Activated T-helper 1 cell treated with Interleukin-2 at 50 U/mL for 16 hours (primary cell): ENCODE results near the gene ZBED4.
"Not testable (repeated sequence)": the region's sequence is repeated elsewhere in the genome, so short reads cannot be mapped to it uniquely, and the experiment has no call there.

Experiments used
- DNase-seq: peaks from one replicate; pipeline ENCODE4 v3.0.0-alpha.2; 2020; ENCODE audit warnings: low read depth

The ZBED4 gene

DNA sequence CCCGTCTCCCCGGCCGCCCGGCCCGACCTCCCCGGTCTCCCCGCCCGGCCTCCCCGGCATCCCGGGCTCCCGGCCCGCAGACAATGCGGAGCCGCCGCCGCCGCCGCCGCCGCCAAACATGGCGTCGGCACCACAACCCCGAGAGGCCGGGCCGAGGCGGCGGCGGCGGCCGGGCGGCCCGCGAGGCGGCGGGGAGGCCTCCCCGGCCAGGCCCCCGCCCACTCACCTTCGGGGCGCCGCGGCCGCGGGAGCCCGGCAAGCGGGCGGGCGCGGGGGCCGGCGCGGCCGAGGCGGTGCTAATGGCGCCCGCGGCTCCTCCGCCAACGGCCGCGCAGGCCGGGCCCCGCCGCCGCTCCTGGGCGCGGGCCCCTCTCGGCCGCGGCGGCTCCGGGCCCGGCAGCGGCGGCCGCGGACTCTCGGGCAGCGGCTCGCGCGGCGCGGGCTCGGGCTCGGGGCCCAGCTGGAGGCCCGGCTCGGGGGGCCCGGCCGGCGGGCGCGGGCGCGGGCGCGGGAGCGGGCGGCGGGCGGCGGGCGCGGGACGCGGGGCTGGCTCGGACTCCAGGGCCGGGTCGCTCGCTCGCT lies 26.3 kb upstream of the ZBED4 start:
- no peak for DNase-seq

DNA sequence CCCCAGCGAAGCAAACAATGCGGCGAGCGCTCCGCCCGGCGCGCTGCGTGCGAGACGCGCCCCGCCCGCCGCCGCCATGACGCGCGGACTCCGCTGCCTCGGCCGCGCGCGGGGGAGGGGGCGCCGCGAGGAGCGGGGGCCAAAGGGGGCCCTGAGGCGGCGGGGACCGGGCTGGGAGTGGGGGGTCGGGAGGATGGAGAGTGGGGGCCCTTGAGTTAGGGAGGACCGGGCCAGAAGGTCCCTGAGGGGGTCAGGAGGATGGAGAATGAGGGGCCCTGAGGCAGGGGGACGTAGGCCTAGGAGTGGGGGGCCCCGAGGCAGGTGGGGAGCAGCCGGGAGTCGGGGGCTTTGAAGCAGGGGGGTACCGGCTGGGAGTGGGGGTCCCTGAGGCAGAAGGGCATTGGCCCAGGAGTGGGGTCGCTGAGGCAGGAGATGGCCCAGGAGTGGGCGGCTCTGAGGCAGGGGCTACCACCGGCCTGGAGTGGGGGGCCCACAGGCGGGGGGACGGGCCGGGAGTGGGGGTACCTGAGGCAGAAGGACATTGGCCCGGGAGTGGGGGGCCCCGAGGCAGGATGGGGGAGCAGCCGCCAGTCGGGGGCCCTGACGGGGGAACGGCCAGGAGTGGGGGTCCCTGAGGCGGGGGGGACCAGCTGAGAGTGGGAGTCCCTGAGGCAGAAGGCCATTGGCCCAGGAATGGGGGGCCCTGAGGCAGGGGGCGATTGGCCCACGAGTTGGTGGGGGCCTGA lies 25.6 kb upstream of the ZBED4 start, which contains the start of gene BRD1:
BRD1 (minus strand) TSS at position 21 of the 746 bp plus-strand sequence. CDS start 3,556 bp downstream, outside the sequence.
- peak; percentile 45 for DNase-seq

DNA sequence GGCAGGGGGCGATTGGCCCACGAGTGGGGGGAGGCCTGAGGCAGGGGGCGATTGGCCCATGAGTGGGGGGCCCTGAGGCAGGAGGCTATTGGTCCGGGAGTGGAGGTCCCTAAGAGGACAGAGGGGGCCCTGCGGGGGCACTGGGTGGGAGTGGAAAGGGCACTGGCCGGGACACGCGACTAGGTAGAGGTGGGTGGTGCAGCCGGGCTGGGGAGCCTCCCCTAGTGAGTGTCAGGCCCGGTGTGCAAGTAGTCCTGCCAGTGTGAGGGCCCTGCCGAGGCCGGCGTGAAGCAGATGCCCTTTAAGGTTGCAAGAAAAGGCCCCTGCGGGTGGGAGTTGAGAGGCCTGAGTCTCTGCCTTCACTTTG lies 25.1 kb upstream of the ZBED4 start:
- no peak for DNase-seq

DNA sequence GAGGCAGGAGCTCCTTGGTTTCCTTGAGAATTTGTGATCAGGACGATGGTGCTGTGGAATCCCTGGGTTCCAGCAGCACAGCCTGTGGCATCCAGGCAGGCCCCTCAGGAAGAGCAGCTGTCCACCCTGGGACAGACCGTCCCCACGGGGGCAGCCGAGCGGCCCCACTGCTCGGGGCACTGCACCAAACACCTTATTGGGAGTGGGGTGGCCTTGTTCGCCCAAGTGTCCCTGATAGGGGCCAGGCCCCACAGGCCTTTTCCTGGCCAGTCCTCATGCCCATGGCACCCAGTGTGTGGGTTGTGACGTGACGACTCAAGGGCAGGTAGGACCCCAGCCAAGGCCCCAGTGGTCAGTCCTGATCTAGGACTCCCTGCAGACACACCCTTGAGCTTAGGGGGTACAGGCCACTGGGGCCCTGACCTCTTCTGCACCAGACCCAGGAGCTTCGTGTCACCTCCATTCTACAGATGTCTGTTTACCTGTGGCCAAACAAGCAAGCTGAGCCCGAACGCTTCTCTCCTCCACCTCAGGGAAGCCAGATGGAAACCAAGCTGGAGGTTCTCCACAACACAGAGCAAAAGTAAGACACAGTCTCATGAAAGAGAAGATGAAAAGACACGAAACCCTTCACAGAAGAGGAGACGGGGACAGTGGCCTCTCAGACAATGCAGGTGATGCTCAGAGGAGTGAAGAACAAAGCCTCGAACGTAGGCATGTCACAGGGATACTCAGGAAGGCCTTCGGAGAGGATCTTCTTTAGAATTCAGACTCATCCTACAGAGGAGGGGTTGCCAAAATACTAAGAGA lies 24.4 kb upstream of the ZBED4 start:
- DNase-seq, result no peak

DNA sequence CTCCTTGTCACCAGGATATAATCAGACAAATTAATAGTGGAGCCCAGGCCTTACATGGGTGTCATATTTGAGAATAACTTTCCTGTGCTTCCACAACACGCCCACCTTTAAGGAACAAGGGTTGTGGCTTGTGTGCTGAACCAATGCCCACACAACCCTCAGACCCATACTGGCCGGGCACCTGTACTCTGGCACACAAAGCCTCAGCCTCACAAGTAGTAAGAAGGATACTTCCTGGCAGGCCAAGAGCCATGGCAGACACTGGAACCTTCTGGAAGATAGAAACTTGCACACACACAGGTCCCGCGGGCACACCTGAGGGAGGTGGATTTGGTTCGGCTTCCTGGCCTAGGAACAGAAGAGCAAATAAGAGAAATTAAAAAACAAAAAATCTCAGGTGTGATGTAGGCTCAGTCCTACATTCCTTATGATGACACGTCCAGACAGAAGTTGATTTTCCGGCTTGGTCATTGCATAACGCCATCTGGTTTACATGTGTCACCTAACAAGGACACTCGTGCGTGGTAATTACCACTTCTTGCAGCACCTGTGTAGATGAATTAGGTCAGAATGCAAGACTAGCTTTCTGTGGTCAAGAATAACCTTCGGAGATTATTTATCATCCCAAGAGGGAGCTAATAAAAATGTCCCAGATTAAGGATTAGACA lies 20.2 kb upstream of the ZBED4 start:
- no peak for DNase-seq

DNA sequence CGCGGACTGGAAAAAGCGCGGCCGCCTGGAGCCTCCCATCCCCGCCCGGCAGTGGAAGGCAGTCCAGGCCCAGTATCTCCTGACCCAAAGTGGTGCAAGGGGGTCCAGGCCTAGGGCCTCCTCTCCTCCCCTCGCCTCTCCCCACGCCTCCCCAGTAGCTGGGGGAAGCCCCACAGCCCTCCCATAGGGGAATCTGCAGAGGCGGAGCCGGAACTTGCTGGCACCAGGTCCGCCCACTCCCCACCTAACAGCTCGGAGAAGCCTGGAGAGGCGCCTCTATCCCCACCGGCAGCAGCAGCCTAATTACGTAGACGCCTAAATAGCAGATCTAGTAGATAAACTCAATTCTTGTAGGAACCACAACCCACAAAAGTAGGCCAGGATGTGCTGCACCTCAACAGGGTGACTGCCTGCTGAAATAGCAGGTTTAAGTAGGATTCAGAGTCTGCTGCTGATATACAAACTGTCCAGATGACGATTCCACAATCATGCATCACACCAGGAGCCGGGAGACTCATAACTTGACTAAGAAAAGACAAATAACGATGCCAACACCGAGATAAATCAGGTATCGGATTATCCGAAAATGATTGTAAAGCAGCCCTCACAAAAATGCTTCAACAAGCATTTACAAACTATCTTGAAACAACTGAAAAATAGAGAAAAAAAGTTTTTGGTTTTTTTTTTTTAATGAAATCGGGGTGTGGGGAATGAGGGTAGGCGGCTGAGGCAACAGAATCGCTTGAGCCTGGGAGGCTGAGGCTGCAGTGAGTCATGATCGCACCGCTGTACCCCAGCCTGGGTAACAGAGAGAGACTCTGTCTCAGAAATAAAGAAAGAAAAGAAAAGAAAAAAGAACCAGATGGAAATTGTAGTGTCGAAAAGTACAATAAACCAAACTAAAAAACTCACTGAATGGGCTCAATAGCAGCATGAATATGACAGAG lies 14.6 kb upstream of the ZBED4 start:
- DNase-seq, result peak; percentile 82

DNA sequence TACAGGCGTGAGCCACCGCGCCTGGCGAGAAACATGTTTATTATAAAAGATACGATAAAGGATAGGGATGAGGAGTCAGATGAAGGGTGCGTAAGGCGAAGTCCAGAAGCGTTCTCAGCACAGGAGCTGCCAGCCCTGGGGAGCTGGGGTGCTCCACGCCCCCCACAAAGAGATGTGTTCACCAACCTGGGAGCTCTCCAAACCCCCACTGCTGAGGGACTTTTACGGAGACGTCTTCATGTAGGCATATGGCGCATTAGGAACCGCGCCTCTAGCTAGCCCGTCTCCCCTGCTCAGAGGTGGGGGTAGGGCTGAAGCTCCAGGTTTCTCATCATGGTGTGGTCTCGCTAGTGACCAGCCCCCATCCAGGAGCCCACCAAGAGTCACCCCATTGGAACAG lies 8.4 kb upstream of the ZBED4 start:
- no peak for DNase-seq

DNA sequence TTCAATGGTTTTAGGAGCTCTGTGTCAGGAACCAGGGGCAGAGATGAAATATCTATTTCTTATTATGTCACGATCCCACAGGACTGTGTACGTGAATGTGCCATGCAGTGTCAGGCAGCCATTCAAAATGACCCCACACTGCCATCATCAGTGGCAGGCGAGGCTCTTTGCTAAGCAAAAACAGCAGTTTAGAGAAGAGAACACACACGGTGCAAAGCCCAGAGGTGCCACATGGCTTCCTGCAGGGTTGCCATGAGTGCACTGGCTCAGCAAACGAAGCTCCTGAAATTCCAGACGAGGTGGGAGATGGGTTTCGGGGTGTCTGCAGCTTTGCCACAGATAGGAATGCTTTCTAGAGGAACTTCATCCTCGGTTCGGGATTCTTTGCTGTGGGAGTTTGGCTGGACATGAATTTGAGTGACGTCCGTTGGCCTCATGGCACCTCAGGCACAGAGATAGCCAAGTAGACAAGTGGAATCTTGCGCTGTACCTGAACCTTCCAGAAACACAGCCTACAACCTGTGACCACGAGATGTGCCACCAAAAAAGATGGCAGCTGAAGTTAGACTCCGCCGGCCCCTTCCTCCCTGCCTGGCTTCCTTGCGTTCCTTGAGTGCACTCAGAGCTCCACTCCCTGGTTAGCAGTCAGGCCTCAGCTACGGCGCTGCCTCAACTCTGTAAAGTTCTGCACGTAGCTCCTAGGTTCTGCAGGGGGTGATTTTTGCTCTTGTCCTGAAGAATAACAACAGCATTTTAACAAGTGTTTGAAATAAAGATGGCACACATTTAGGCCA lies 7.8 kb upstream of the ZBED4 start:
- DNase-seq, result no peak

DNA sequence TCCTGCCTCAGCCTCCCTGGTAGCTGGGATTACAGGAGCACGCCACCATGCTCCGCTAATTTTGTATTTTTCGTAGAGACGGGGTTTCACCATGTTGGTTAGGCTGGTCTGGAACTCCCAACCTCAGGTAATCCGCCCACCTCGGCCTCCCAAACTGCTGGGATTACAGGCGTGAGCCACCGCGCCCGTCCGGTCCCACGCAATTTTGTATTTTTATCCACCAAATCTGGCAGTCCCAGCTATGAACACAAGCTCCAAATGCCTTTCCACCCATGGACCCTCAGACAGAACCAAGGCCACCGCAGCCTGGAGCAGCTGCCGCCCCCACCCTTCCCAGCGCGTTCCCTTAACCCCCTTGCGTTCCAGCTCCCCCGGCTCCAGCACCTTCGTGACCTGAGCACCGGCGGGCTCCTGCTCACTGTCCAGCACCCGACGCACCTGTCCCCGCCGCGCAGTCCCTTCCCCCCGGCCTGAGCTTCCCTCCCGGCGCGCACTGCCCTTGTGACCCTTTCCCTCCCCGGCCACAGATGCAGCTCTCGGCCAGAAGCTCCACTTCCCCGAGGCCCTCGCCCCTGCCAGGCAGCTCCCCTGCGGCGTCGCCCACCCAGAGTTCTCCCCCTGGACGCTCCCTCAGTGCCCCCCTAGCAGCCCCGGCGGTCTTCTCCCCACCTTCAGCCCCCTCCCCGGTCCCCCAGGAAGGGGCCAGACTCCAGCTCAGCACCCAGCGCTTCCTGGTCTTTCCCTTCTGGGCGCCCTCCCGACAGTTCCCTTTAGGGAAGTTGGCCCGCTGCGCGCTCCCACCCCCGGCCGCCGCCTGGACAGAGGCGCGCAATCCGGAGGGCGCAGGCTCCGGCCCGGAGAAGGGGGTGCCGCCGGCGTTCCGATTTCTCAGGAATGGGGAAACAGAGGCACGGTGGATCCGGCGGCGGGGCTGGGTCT lies 5.6 kb upstream of the ZBED4 start:
- no peak for DNase-seq

DNA sequence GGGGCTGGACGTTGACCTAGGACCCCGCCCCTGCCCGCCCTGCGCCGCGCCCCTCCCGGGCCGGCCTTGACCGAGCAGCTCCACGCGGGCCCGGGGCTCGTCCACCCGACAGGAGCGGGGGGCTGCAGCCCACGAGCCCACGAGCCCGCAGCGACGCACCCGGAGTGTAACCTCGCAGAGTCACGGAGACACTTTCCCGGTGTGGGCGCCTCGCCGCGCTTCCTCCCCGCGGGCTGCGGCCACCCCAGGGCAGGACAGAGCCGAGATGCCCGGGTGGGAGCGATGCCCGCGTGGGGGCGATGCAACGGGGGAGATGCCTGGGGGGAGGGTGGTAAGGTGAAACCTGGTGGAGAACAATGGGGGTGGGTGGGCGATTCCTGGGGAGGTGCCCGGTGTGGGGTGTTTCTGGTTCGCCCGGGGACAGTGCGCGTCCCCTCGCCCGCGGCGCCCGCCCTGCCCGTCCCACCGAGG lies 4.9 kb upstream of the ZBED4 start:
- no peak for DNase-seq

DNA sequence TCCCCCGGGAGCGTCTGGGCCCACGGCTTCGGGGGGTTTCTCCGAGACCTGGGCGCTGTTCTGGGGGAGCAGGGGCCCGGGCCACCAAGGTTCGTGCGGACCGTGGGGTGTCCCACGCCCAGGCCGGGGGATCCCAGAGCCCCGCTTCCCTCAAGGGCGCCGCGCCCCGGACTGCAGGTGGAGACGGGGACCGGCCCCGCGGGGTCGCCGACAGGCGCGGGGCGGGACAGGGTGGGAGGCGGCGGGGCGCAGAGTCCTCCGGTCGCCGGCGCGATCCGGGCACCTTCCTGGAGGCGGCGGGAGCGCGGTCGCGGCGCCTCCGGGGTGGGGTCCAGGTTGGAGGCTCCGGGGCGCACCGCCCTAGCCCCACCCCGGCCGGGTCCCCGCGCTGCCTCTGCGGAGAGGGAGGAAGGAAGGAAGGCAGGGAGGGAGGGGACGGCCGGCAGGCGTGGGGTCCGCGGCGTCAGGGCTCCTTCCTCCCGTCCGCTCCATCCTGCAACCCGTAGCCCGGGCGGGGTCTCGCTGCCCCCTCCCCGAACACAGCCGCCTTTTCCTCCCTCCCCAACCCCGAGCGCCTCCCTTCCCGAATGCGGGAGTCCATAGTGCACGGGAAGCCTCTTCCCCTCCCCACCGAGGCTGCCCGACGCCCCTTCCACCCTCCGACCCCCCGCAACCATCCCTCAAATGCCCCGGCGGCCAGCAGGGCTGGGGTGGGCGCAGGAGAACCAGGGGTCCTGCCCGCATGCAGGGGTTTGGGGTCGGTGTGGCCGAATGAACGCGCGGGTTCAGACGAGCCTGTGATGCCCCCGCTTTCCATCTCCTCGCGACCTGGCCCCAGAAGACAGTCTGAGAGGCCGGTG lies 4.3 kb upstream of the ZBED4 start:
- no peak for DNase-seq

DNA sequence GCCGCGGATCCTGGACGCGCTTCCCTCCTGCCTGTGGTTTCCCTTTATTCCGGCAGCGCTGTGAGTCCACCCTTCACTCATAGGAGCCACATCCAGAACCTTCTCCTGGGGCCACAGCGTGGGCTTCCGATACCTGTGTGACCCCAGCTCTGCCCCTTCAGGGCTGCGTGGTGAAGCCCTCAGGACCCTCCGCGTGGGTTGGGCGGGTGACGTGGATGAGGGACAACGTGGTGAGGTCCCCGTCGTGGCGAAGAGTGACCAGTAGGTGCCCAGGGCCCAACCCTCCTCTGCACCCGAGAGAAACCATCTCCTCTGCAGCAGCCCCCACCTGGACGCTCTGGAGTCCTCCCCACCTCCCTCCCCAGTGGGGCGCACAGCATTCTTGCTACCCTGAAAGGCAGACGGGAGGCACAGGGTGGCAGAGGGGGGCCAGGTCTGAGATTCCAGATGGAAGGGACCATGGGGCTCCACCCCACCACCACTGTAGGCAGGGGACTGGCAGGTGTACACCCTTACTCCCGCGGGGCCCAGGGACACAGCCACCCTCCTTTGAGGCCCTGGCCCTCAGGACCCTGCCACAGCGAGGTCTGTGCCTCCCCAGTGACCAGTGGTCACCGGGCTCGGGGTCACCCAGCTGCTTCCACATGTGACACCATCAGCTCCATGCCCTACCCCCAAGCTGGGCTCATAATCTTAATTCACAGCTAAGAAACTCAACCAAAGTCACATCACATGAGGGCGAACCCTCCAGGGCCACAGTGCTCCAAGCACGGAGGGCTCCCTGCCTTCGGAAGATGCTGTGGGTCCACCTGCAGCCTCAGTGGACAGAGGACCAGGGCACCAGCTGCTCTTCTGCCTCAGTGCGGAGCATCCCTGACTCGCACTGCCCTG lies 3.4 kb upstream of the ZBED4 start:
- DNase-seq, result no peak

DNA sequence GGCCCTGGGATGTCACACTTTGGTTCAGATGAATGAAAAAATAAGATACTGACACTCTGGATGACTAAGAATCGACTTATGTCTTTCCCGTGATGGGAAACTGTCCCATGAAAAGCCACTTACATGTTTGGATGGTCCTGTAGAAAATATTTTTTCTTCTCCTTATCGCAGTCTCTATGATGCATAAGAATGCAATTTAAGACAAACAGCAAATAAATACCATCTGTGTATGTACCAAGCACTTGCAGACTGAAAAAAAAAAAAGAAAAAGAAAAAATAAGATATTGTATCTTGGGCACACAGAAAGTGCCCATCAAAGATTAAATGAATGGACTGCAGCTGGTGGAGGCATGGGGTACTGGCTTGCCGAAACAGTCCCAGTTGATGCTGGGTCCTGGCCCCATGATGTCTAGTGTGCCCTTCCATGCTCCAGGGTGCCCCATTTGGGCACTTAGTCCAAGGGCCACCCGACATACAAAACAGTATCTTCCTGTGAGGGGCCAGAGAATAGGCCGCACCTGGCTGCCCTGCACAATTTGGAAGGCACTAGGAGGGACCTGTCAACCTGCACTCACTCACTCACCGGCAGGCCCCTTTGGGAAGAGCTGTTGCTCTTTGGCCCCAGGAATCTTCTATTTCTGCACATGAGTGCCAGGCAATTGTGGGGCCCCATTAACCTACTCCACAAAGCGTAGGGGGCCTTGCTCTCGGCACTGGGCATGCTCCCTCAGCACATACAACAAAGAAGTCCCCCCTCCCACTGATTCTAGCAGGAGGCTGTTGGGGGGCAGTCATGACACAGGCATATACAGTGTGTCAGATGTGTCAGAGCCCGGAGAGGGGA lies 2.5 kb upstream of the ZBED4 start:
- DNase-seq, result no peak

DNA sequence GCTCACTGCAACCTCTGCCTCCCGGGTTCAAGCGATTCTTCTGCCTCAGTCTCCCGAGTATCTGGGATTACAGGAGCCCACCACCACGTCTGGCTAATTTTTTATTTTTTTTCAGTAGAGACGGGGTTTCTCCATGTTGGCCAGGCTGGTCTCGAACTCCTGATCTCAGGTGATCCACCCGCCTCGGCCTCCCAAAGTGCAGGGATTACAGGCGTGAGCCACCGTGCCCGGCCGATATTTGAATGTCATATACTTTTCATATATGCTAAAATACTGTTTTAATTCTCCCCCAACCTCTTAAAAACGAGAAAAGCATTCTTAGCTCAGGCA lies 1.1 kb upstream of the ZBED4 start:
- not testable (repeated sequence) for DNase-seq

DNA sequence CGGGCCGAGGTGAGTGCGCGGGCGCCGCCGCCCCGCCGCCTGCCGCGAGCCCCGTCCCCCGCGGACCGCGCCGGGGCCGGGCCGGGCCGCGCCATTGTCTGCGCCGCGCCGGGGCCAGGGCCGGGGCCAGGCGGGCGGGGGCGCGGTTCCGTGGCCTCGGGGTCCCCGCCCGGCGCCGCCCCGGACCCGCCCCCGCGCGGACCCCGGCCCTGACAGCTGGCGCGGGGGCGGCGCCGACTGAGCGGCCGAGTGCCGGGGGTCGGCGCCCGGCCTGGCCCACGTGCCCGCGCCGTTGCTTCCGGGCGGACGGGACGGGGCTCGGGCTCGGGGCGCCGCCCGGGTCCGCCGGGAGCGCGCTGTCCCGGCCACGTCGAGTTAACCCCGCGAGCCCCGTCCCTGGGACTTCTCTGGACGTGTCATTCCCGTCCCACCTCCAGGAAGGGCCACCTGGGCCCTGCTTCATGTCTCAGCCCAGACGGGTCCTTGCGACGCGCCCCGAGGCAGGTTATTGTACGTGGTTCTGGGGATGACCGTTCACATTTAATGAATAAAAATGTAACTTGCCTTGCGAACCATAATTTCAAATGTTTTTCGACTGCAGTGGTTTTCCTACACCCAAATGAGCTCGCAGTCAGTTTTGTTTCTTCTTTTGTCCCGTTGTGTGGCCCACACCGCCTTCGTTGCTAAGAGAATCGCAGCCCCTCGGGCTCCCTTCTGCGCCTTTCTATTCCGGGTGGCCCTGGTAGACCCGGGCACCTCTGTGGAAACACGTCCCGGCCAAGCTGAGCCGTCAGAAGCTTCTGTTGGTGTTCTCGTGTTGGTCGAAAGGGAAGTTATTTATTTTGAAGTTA lies 562 bp downstream of the ZBED4 start:
- DNase-seq, result no peak
